SU-DHL-6 (cell line): ENCODE data around the gene DNAH9.

Source experiments
- H2AFZ ChIP-seq: fragments of 200-600 bp; sonication (generic); 2 replicates; pipeline ENCODE4 v1.6.1; 2014; ENCODE audit warnings: low read depth, mild to moderate bottlenecking, moderate library complexity, mixed read lengths, antibody characterized with exemption, low read length; ENCODE audit not compliant: severe bottlenecking
- H3F3A ChIP-seq: fragments of 200-600 bp; shearing (Covaris generic); 2 replicates; pipeline ENCODE4 v1.6.0; 2016; ENCODE audit warnings: antibody characterized with exemption, mild to moderate bottlenecking; ENCODE audit not compliant: insufficient read depth
- H3K27ac ChIP-seq: fragments of 200-600 bp; sonication (generic); 2 replicates; pipeline ENCODE4 v1.5.1; 2016; ENCODE audit warnings: low read depth, mild to moderate bottlenecking, low read length, moderate library complexity, mixed read lengths
- H3K27me3 ChIP-seq: fragments of 200-600 bp; sonication (generic), shearing (Covaris generic); 2 replicates; pipeline ENCODE4 v1.6.0; 2014; ENCODE audit warnings: mild to moderate bottlenecking, low read length
- H3K36me3 ChIP-seq: fragments of 200-600 bp; sonication (generic); 2 replicates; pipeline ENCODE4 v1.6.1; 2014; ENCODE audit warnings: mild to moderate bottlenecking, low read length, mixed read lengths
- H3K4me2 ChIP-seq: fragments of 300-600, 200-600 bp; shearing (Covaris generic), sonication (generic); 2 replicates; pipeline ENCODE4 v1.6.0; 2014; ENCODE audit warnings: low read length, low read depth, mild to moderate bottlenecking; ENCODE audit not compliant: poor library complexity, severe bottlenecking
- H3K4me3 ChIP-seq: fragments of 200-600 bp; sonication (generic); 2 replicates; pipeline ENCODE4 v1.5.1; 2014; ENCODE audit warnings: antibody characterized with exemption, low read length, mild to moderate bottlenecking, mixed read lengths; ENCODE audit not compliant: insufficient read depth, poor library complexity, severe bottlenecking
- H3K79me2 ChIP-seq: fragments of 200-600 bp; sonication (generic); 2 replicates; pipeline ENCODE4 v1.6.1; 2014; ENCODE audit warnings: mild to moderate bottlenecking, low read length, moderate library complexity; ENCODE audit not compliant: insufficient read depth
- H3K9ac ChIP-seq: fragments of 200-600 bp; sonication (generic); 2 replicates; pipeline ENCODE4 v1.7.0; 2014; ENCODE audit warnings: mild to moderate bottlenecking, low read length
- H3K9me2 ChIP-seq: fragments of 200-600 bp; sonication (generic); replicated peaks from 2 replicates; pipeline ENCODE4 v1.6.1; 2014; ENCODE audit warnings: low read length; ENCODE audit not compliant: insufficient read depth
- H3K9me3 ChIP-seq: fragments of 200-600 bp; sonication (generic); 2 replicates; pipeline ENCODE4 v1.6.1; 2014; ENCODE audit warnings: low read length, mixed read lengths; ENCODE audit not compliant: insufficient read depth
- H4K20me1 ChIP-seq: fragments of 200-600 bp; sonication (generic); 2 replicates; pipeline ENCODE4 v1.6.1; 2014; ENCODE audit warnings: low read depth, mild to moderate bottlenecking, antibody characterized with exemption, low read length, moderate library complexity, mixed read lengths
- EZH2phosphoT487 ChIP-seq: fragments of 200-600 bp; sonication (generic), shearing (Covaris generic); conservative IDR thresholded peaks from 2 replicates; pipeline ENCODE4 v1.6.1; 2018; ENCODE audit warnings: mild to moderate bottlenecking, antibody characterized with exemption, low read length, moderate library complexity, mixed read lengths
- TF ChIP-seq, protein P1 (sequence below): fragments of 200-600 bp; sonication (generic); IDR thresholded peaks from one replicate; pipeline ENCODE4 v1.5.1; 2017; ENCODE audit warnings: antibody characterized with exemption, mild to moderate bottlenecking, low read length, moderate library complexity; ENCODE audit not compliant: insufficient read depth, poor library complexity, severe bottlenecking

The DNAH9 gene

GRCh38 chr17:11601661-11602060 is 3.4 kb downstream of the DNAH9 start:
- no peaks in the 10 kb centered on the region for H3K27me3 ChIP-seq
- H3K27ac ChIP-seq, result no peak overlapping the region
- H3K9me3 ChIP-seq, result no peaks in the 10 kb centered on the region
- no peaks in the 10 kb centered on the region for H3K79me2 ChIP-seq
- no peak overlapping the region for H3K4me2 ChIP-seq
- no peaks in the 10 kb centered on the region for H3K36me3 ChIP-seq
- H3K9ac ChIP-seq, result no peak overlapping the region
- no peak overlapping the region for H2AFZ ChIP-seq
- H4K20me1 ChIP-seq, result no peaks in the 10 kb centered on the region
- H3K9me2 ChIP-seq, result no peaks in the 10 kb centered on the region
- no peaks in the 10 kb centered on the region for H3F3A ChIP-seq
- H3K4me3 ChIP-seq, result no peak overlapping the region
- TF ChIP-seq, protein P1, sequence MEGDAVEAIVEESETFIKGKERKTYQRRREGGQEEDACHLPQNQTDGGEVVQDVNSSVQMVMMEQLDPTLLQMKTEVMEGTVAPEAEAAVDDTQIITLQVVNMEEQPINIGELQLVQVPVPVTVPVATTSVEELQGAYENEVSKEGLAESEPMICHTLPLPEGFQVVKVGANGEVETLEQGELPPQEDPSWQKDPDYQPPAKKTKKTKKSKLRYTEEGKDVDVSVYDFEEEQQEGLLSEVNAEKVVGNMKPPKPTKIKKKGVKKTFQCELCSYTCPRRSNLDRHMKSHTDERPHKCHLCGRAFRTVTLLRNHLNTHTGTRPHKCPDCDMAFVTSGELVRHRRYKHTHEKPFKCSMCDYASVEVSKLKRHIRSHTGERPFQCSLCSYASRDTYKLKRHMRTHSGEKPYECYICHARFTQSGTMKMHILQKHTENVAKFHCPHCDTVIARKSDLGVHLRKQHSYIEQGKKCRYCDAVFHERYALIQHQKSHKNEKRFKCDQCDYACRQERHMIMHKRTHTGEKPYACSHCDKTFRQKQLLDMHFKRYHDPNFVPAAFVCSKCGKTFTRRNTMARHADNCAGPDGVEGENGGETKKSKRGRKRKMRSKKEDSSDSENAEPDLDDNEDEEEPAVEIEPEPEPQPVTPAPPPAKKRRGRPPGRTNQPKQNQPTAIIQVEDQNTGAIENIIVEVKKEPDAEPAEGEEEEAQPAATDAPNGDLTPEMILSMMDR, result no peak
- TF ChIP-seq EZH2phosphoT487, result no peak

DNA sequence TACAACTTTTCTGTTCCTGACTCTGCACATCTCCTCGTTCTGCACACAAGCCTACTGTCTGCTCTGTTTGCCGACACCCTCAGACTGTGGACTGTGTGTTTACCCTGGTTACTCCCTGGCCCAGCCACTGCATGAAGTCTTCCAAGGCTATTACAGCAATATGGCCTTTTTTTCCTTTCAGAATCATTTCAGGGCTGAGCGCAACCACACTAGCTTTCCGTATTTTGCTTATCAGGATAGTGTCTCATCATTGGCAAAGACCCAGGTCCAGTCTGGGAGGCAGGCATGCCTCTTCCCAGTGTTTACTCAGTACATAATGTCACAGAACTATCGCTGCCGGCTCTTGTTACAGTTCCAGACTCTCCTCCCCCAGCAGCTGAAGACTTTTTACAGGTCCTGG is 10.1 kb downstream of the DNAH9 start:
- H3K27ac ChIP-seq, result no peak overlapping the region
- no peaks in the 10 kb centered on the region for H3K27me3 ChIP-seq
- no peaks in the 10 kb centered on the region for H3K9me3 ChIP-seq
- H3K36me3 ChIP-seq, result no peaks in the 10 kb centered on the region
- no peak overlapping the region for H2AFZ ChIP-seq
- H3K4me2 ChIP-seq, result no peak overlapping the region
- H3F3A ChIP-seq, result no peaks in the 10 kb centered on the region
- no peaks in the 10 kb centered on the region for H4K20me1 ChIP-seq
- TF ChIP-seq, protein P1, result no peak
- no peak for TF ChIP-seq EZH2phosphoT487
- no peak overlapping the region for H3K4me3 ChIP-seq
- H3K9ac ChIP-seq, result no peak overlapping the region
- H3K79me2 ChIP-seq, result no peaks in the 10 kb centered on the region
- H3K9me2 ChIP-seq, result no peaks in the 10 kb centered on the region

DNA sequence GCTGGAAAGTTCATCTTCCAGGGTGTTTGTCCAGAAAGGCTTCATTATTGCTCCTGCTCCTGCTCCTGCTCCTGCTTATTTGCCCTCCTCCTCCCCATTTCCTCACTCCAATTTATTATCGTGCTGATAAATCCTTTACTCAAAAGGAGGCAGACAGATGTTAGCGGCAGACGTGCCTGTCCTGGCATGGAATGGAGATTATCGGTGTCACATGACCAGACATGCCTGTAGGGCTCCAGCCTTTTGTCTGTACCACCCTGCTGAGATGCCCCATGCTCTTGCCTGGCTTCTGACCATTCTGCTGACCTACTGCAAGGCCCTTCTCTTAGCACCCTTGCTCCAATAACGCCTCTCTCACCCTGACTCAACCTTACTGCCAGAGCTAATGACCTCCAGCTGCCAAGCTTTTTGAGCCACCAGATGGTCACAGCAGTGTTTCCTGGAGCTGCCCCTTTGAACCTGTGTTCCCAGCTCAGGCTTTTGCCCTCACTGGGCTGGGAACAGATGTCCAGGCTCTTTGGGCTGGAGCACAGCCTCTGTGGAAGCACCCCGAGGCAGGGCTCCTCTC is 12.8 kb downstream of the DNAH9 start:
- Histone ChIP-seq H3F3A (no peaks in the 10 kb centered on the region), H3K27ac (no peak overlapping the region), H3K36me3 (no peaks in the 10 kb centered on the region), H3K4me2 (no peak overlapping the region), H3K9me3 (no peaks in the 10 kb centered on the region), H3K9me2 (no peaks in the 10 kb centered on the region), H3K9ac (no peak overlapping the region), H2AFZ (no peak overlapping the region), H3K4me3 (no peak overlapping the region), H4K20me1 (no peaks in the 10 kb centered on the region), H3K27me3 (no peaks in the 10 kb centered on the region), H3K79me2 (no peaks in the 10 kb centered on the region)
- TF ChIP-seq, protein P1, result no peak
- TF ChIP-seq EZH2phosphoT487, result no peak
